H9 (cell line): ENCODE measurements around the gene DARS1. TPM values are rescaled to one million over a fixed set of nuclear protein-coding genes. Genes with fewer than 3 reads are reported as not detected.

ENCODE experiments used
- DNase-seq: peaks from one replicate; pipeline ENCODE4 v3.0.0-alpha.2; 2017
- H2AFZ ChIP-seq: one replicate; pipeline ENCODE4 v1.6.1; 2013; ENCODE audit warnings: mild to moderate bottlenecking, low read length, control low read depth, moderate library complexity
- H2AK5ac ChIP-seq: 2 replicates; pipeline ENCODE4 v1.6.1; 2013; ENCODE audit warnings: low read length, control low read depth, mixed read lengths; ENCODE audit not compliant: insufficient read length
- H2BK120ac ChIP-seq: one replicate; pipeline ENCODE4 v1.6.1; 2013; ENCODE audit warnings: low read depth, mild to moderate bottlenecking, low read length, control low read depth, inconsistent platforms; ENCODE audit not compliant: poor library complexity, severe bottlenecking
- H2BK12ac ChIP-seq: 2 replicates; pipeline ENCODE4 v1.6.1; 2013; ENCODE audit warnings: low read length, control low read depth, mixed read lengths, low read depth; ENCODE audit not compliant: insufficient read length
- H2BK15ac ChIP-seq: 2 replicates; pipeline ENCODE4 v1.6.1; 2013; ENCODE audit warnings: low read depth, low read length, control low read depth
- H2BK20ac ChIP-seq: one replicate; pipeline ENCODE4 v1.6.1; 2013; ENCODE audit warnings: low read depth, mild to moderate bottlenecking, low read length, control low read depth, inconsistent platforms; ENCODE audit not compliant: poor library complexity, severe bottlenecking
- H2BK5ac ChIP-seq: 2 replicates; pipeline ENCODE4 v1.6.1; 2013; ENCODE audit warnings: low read length, control low read depth, mixed read lengths; ENCODE audit not compliant: insufficient read length
- H3K14ac ChIP-seq: 2 replicates; pipeline ENCODE4 v1.6.1; 2013; ENCODE audit warnings: low read length, control low read depth; ENCODE audit not compliant: insufficient read depth
- H3K18ac ChIP-seq: 2 replicates; pipeline ENCODE4 v1.6.1; 2013; ENCODE audit warnings: low read depth, mild to moderate bottlenecking, mixed read lengths, low read length, control low read depth; ENCODE audit not compliant: insufficient read length
- H3K23ac ChIP-seq: 2 replicates; pipeline ENCODE4 v1.6.1; 2013; ENCODE audit warnings: low read length, control low read depth, mixed read lengths, low read depth; ENCODE audit not compliant: insufficient read length
- H3K23me2 ChIP-seq: 2 replicates; pipeline ENCODE4 v1.6.1; 2013; ENCODE audit warnings: low read depth, mild to moderate bottlenecking, mixed read lengths, low read length, control low read depth; ENCODE audit not compliant: insufficient read length, poor library complexity, severe bottlenecking
- H3K27ac ChIP-seq: 2 replicates; pipeline ENCODE4 v1.5.1; 2013; ENCODE audit warnings: low read length, control low read depth, mixed read lengths, low read depth; ENCODE audit not compliant: insufficient read length
- H3K27me3 ChIP-seq: 2 replicates; pipeline ENCODE4 v1.6.1; 2013; ENCODE audit warnings: low read length, control low read depth, inconsistent platforms; ENCODE audit not compliant: insufficient read depth
- H3K4ac ChIP-seq: 2 replicates; pipeline ENCODE4 v1.6.1; 2013; ENCODE audit warnings: low read depth, mild to moderate bottlenecking, control low read depth, inconsistent platforms, low read length, moderate library complexity
- H3K4me1 ChIP-seq: 2 replicates; pipeline ENCODE4 v1.6.1; 2013; ENCODE audit warnings: low read length, control low read depth, inconsistent platforms; ENCODE audit not compliant: insufficient read depth
- H3K4me2 ChIP-seq: 2 replicates; pipeline ENCODE4 v1.6.1; 2013; ENCODE audit warnings: low read length, control low read depth, mixed read lengths; ENCODE audit not compliant: insufficient read length, insufficient read depth
- H3K56ac ChIP-seq: 2 replicates; pipeline ENCODE4 v1.6.1; 2013; ENCODE audit warnings: low read depth, mild to moderate bottlenecking, mixed read lengths, low read length, control low read depth; ENCODE audit not compliant: insufficient read length
- H3K79me1 ChIP-seq: 2 replicates; pipeline ENCODE4 v1.6.1; 2013; ENCODE audit warnings: low read depth, mild to moderate bottlenecking, moderate library complexity, low read length, control low read depth, inconsistent platforms; ENCODE audit not compliant: insufficient read depth, poor library complexity, severe bottlenecking
- H3K79me2 ChIP-seq: 2 replicates; pipeline ENCODE4 v1.6.1; 2013; ENCODE audit warnings: low read length, control low read depth, inconsistent platforms; ENCODE audit not compliant: insufficient read depth
- H3K9ac ChIP-seq: 2 replicates; pipeline ENCODE4 v1.6.1; 2013; ENCODE audit warnings: low read length, control low read depth, mixed read lengths; ENCODE audit not compliant: insufficient read length; ENCODE audit errors: extremely low read depth
- H3K9me3 ChIP-seq: one replicate; pipeline ENCODE4 v1.6.1; 2013; ENCODE audit warnings: low read depth, low read length, inconsistent platforms; ENCODE audit not compliant: control insufficient read depth
- H3T11ph ChIP-seq: one replicate; pipeline ENCODE4 v1.6.1; 2013; ENCODE audit warnings: mild to moderate bottlenecking, low read length, control low read depth, inconsistent platforms
- H4K20me1 ChIP-seq: one replicate; pipeline ENCODE4 v1.6.1; 2013; ENCODE audit not compliant: control insufficient read depth, insufficient read length, insufficient read depth
- H4K5ac ChIP-seq: 2 replicates; pipeline ENCODE4 v1.6.1; 2013; ENCODE audit warnings: low read depth, mild to moderate bottlenecking, mixed read lengths, low read length, control low read depth; ENCODE audit not compliant: insufficient read length
- H4K8ac ChIP-seq: replicated peaks from 2 replicates; pipeline ENCODE4 v1.6.1; 2013; ENCODE audit warnings: low read length, control low read depth, mixed read lengths, low read depth; ENCODE audit not compliant: insufficient read length
- H4K91ac ChIP-seq: 2 replicates; pipeline ENCODE4 v1.6.1; 2013; ENCODE audit warnings: low read depth, mild to moderate bottlenecking, moderate library complexity, mixed read lengths, low read length, control low read depth; ENCODE audit not compliant: insufficient read length
- H3K27ac Mint-ChIP-seq, 3 experiments: 2 replicates in 2 of 3; 3 replicates in 1 of 3; pipeline ENCODE4 v1.8.0; 2020 to 2021; ENCODE audit warnings: mixed read lengths in 3 of 3, mild to moderate bottlenecking in 1 of 3, moderate library complexity in 1 of 3
- H3K27me3 Mint-ChIP-seq: 2 replicates; pipeline ENCODE4 v1.8.0; 2021; ENCODE audit warnings: low read depth, mild to moderate bottlenecking, moderate library complexity, mixed read lengths
- H3K36me3 Mint-ChIP-seq, 3 experiments: 2 replicates in 2 of 3; 3 replicates in 1 of 3; pipeline ENCODE4 v1.8.0; 2020 to 2021; ENCODE audit warnings: low read depth in 3 of 3, mixed read lengths in 3 of 3; ENCODE audit not compliant: insufficient read depth in 1 of 3
- H3K4me1 Mint-ChIP-seq, 2 experiments: 2 replicates each; pipeline ENCODE4 v1.8.0; 2020; ENCODE audit warnings: mixed read lengths in 2 of 2
- H3K4me3 Mint-ChIP-seq, 2 experiments: 2 replicates in 1 of 2; 3 replicates in 1 of 2; pipeline ENCODE4 v1.8.0; 2020 to 2021; ENCODE audit warnings: mild to moderate bottlenecking in 2 of 2, mixed read lengths in 2 of 2, moderate library complexity in 1 of 2
- H3K9me3 Mint-ChIP-seq, 2 experiments: 2 replicates in 1 of 2; 3 replicates in 1 of 2; pipeline ENCODE4 v1.8.0; 2020; ENCODE audit warnings: mild to moderate bottlenecking in 2 of 2, mixed read lengths in 2 of 2, moderate library complexity in 1 of 2
- WGBS: extraction: QIAGEN DNeasy Blood & Tissue Kit; methylation state at CpG from one replicate; pipeline ENCODE4 v1.1.7; 2013; ENCODE audit warnings: missing lambda C conversion rate, low lambda C conversion rate, mixed read lengths; ENCODE audit not compliant: insufficient read length; ENCODE audit errors: extremely low coverage; 5-methylcytosine and 5-hydroxymethylcytosine counted together
- total RNA-seq: library from RNA; stranded (reverse); gene quantifications from 2 replicates; pipeline ENCODE4 v1.2.1, GENCODE V29; 2021
- TF ChIP-seq, protein P1 (sequence below): fragments of 200-600 bp; sonication (generic); conservative IDR thresholded peaks from 3 replicates; pipeline ENCODE4 v1.8.0; 2021; ENCODE audit warnings: antibody characterized with exemption, mild to moderate bottlenecking

The DARS1 gene
- total RNA-seq, 1 experiment from 2014 or later: 117 TPM

DNA sequence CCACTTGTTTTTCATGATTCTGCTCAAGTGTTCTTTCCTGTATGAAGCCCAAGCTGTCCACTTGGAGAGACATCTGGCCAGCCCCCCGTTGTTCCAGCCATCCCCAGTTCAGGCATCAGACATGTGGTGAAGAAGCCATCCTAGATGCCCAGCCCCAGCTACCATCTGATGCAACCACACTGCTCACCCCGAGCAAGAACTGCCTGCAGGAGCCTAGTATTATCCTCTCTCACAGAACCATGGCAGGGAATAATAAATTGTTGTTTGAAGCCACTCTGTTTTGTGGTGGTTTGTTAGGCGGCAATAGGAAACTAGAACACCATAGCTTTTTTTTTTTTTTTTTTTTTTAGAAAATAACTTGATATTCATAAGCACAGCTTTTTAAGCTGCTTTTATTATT, 19.5 kb upstream of the DARS1 start:
- Mint-ChIP-seq H3K4me1 (peaks cover 17 to 22% of the 10 kb centered on the region in 2 experiments), H3K9me3 (peaks cover 5 to 7% of the 10 kb centered on the region in 2 experiments; a peak in 2 of 5 replicates), H3K27ac (no peak overlapping the region), H3K4me3 (no peak overlapping the region), H3K36me3 (peaks cover 0 to 10% (median 0%) of the 10 kb centered on the region in 3 experiments; a peak in 3 of 7 replicates), H3K27me3 (no peaks in the 10 kb centered on the region)
- TF ChIP-seq, protein P1, sequence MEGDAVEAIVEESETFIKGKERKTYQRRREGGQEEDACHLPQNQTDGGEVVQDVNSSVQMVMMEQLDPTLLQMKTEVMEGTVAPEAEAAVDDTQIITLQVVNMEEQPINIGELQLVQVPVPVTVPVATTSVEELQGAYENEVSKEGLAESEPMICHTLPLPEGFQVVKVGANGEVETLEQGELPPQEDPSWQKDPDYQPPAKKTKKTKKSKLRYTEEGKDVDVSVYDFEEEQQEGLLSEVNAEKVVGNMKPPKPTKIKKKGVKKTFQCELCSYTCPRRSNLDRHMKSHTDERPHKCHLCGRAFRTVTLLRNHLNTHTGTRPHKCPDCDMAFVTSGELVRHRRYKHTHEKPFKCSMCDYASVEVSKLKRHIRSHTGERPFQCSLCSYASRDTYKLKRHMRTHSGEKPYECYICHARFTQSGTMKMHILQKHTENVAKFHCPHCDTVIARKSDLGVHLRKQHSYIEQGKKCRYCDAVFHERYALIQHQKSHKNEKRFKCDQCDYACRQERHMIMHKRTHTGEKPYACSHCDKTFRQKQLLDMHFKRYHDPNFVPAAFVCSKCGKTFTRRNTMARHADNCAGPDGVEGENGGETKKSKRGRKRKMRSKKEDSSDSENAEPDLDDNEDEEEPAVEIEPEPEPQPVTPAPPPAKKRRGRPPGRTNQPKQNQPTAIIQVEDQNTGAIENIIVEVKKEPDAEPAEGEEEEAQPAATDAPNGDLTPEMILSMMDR: no peak
- H2BK12ac ChIP-seq: no peak overlapping the region
- H2AFZ ChIP-seq: no peak overlapping the region
- no peaks in the 10 kb centered on the region for H3K79me2 ChIP-seq
- H3K27ac ChIP-seq: no peak overlapping the region
- no peak overlapping the region for H3K18ac ChIP-seq
- H4K5ac ChIP-seq: no peak overlapping the region
- DNase-seq: no peak
- H3K4ac ChIP-seq: no peak overlapping the region
- no peaks in the 10 kb centered on the region for H3K9me3 ChIP-seq
- no peak overlapping the region for H2AK5ac ChIP-seq
- H2BK15ac ChIP-seq: no peak overlapping the region
- no peak overlapping the region for H4K91ac ChIP-seq
- no peak overlapping the region for H3K4me2 ChIP-seq
- no peak overlapping the region for H2BK5ac ChIP-seq
- H3K56ac ChIP-seq: no peak overlapping the region
- H3K79me1 ChIP-seq: no peaks in the 10 kb centered on the region
- no peak overlapping the region for H3K9ac ChIP-seq
- no CpG with 5 or more reads among the region's 3 CpGs for WGBS
- H4K20me1 ChIP-seq: no peaks in the 10 kb centered on the region
- H2BK20ac ChIP-seq: peak overlapping the region; percentile 6
- H3K23me2 ChIP-seq: no peaks in the 10 kb centered on the region
- H3K27me3 ChIP-seq: no peaks in the 10 kb centered on the region
- H2BK120ac ChIP-seq: no peak overlapping the region
- H3T11ph ChIP-seq: no peak overlapping the region
- peaks cover 2% of the 10 kb centered on the region; the same call in 1 of the 2 replicates for H3K4me1 ChIP-seq
- H3K23ac ChIP-seq: no peak overlapping the region
- H3K14ac ChIP-seq: no peak overlapping the region
- no peak overlapping the region for H4K8ac ChIP-seq
